ENCODE results near the gene CACNB2. TPM values are rescaled to one million over a fixed set of nuclear protein-coding genes. Genes with fewer than 3 reads are reported as not detected.
A peak's percentile ranks its signal among the peaks of the same experiment; 100 is the strongest.

Gene CACNB2
- total RNA-seq, 2 donors from 2014 or later = 19.0 to 20.6 TPM

GRCh38 chr10:18254086-18254485, 113.9 kb downstream of the CACNB2 start:
- TF ChIP-seq, protein P1, sequence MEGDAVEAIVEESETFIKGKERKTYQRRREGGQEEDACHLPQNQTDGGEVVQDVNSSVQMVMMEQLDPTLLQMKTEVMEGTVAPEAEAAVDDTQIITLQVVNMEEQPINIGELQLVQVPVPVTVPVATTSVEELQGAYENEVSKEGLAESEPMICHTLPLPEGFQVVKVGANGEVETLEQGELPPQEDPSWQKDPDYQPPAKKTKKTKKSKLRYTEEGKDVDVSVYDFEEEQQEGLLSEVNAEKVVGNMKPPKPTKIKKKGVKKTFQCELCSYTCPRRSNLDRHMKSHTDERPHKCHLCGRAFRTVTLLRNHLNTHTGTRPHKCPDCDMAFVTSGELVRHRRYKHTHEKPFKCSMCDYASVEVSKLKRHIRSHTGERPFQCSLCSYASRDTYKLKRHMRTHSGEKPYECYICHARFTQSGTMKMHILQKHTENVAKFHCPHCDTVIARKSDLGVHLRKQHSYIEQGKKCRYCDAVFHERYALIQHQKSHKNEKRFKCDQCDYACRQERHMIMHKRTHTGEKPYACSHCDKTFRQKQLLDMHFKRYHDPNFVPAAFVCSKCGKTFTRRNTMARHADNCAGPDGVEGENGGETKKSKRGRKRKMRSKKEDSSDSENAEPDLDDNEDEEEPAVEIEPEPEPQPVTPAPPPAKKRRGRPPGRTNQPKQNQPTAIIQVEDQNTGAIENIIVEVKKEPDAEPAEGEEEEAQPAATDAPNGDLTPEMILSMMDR (IDR thresholded peaks at IDR 0.05) = no peak
- Histone ChIP-seq H3K36me3 (no peaks in the 10 kb centered on the region), H3K4me3 (no peak overlapping the region), H3K9me3 (no peaks in the 10 kb centered on the region), H3K27ac (no peak overlapping the region), H3K4me1 (no peaks in the 10 kb centered on the region), H3K27me3 (no peaks in the 10 kb centered on the region)
- no peak for DNase-seq (ENCODE audit: low spot score)

DNA sequence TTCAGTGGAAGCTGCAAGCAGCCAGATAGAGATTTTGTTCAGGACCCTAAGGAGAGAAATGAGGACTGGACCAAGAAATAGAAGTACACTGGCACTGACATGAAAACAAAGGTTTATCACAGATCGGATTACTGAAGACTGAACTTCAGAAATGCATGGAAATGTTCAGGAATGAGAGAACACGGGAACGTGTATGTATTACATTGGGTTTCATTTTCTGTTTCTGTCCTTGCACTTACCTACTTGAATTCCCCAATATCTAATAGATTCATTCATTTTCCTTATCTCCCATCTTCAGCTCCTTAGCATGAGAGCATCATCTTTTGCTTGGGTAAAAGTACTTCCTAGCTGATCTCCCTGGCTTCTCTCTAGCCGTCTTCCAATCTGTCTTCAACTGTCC, 114.5 kb downstream of the CACNB2 start:
- H3K4me1 ChIP-seq = no peaks in the 10 kb centered on the region
- no peak overlapping the region for H3K27ac ChIP-seq
- H3K4me3 ChIP-seq = no peak overlapping the region
- no peaks in the 10 kb centered on the region for H3K27me3 ChIP-seq
- DNase-seq (ENCODE audit: low spot score) = no peak
- no peaks in the 10 kb centered on the region for H3K36me3 ChIP-seq
- H3K9me3 ChIP-seq = no peaks in the 10 kb centered on the region
- TF ChIP-seq, protein P1 (IDR thresholded peaks at IDR 0.05) = no peak

DNA sequence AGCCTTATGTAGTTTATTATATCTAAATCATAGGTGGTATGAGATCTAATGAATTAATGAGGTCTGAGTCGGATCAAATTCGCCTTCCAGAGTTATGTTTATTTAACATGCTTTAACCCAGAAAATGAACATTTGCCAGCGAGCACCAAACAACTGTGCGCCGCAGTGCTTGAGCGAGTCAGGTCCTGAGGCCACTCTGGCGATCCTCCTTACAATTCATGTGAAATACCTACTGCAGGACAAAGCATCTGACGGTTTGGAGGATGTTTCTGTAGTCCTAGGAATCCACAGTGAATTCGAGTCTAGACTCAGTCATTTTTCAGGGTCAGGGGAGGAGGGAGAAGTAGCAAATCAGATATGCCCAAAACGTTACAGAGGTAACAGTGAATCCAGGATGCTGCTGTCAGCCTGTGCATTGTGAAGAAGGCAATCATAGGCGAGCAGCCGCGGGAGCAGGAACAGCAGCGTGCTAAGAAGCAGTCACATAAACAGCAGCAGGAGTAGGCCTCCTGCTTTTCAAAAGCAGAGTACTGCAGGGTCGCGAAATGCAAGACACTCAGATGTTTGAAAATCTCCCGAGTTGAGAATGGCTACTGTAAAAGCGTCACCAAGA, 120.2 kb downstream of the CACNB2 start:
- Histone ChIP-seq H3K27ac (peak overlapping the region in 1 of 2 donors; percentile 3), H3K4me3 (peak overlapping the region in 1 of 2 donors; percentile 4), H3K4me1 (no peaks in the 10 kb centered on the region)

GRCh38 chr10:18261063-18261610, 120.9 kb downstream of the CACNB2 start:
- DNase-seq (ENCODE audit: low spot score) = no peak
- Histone ChIP-seq H3K27me3 (no peaks in the 10 kb centered on the region), H3K4me3 (peak overlapping the region in 1 of 2 donors; percentile 4), H3K9me3 (no peaks in the 10 kb centered on the region), H3K4me1 (no peaks in the 10 kb centered on the region), H3K36me3 (no peaks in the 10 kb centered on the region), H3K27ac (peak overlapping the region in 1 of 2 donors; percentile 3)
- TF ChIP-seq, protein P1 (IDR thresholded peaks at IDR 0.05) = no peak

More for the DNA sequence above, 120.2 kb downstream of the CACNB2 start:
- Histone ChIP-seq H3K27me3 (no peaks in the 10 kb centered on the region), H3K9me3 (no peaks in the 10 kb centered on the region), H3K36me3 (no peaks in the 10 kb centered on the region)
- no peak for DNase-seq (ENCODE audit: low spot score)
- TF ChIP-seq, protein P1 (IDR thresholded peaks at IDR 0.05) = no peak

GRCh38 chr10:18261768-18262231, 121.6 kb downstream of the CACNB2 start:
- no peaks in the 10 kb centered on the region for H3K27me3 ChIP-seq
- DNase-seq (ENCODE audit: low spot score) = no peak
- H3K4me3 ChIP-seq = no peak overlapping the region
- TF ChIP-seq, protein P1 (IDR thresholded peaks at IDR 0.05) = no peak
- H3K9me3 ChIP-seq = no peaks in the 10 kb centered on the region
- H3K27ac ChIP-seq = no peak overlapping the region
- no peaks in the 10 kb centered on the region for H3K36me3 ChIP-seq
- H3K4me1 ChIP-seq = no peaks in the 10 kb centered on the region
